Measurements from ENCODE around the gene PRR36. TPM values are rescaled to one million over a fixed set of nuclear protein-coding genes. Genes with fewer than 3 reads are reported as not detected.

PRR36 gene
- polyA plus RNA-seq, 2 of the 4 experiments (the other 2 are of a cell fraction) = 0.04 to 0.35 TPM

DNA sequence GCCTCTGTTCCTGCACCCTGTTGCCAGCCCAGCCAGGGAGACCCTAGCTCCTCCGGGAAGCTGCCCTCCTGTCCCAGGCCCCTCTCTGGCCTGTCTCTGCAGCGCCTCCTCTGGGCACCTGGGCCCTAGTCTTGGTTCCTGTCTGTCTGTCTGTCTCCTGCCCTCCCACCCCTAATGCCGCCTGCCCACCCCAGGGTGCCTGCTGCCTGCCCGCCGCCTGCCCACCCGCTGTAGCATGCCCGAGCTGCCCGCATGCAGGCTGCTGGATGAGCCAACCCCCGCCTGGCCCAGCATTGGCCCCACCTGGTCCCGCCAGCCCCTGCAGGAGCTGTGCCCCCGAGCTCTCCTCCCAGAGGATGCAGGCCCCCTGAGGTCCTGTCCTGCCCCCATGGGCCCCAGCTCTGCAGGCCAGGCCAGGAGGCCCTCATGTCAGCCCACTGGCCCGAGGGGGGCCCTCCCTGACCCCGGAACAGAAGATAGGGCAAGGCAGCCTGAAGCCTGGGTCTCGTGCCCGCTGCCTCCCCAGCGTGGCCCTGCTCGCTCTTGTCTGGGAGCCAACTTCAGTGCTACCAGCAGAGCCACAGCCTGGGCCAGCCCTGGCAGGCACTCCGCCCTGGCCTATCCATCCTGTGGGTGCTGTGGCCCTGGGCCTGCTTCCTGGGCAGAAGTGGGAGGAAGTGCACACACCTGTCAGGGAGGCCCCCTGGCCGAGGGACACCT is 34.7 kb upstream of the PRR36 start (continued):
- no peak for TF ChIP-seq JUN (IDR thresholded peaks at IDR 0.05)

- FAIRE-seq (no peak), ATAC-seq (no peak; a peak in 1 of 6 replicates), DNase-seq (ENCODE audit: low read depth in 1 of 2, low spot score in 1 of 2) (no peak)
- Histone ChIP-seq H3K9me3 (no peaks in the 10 kb centered on the region), H3K4me3 (no peak overlapping the region), H3K4me1 (peaks cover 8% of the 10 kb centered on the region), H3K4me2 (no peak overlapping the region), H3K27ac (no peak overlapping the region)
- TF ChIP-seq EHMT2 (IDR thresholded peaks at IDR 0.05; ENCODE audit: low read depth) = no peak
- no peak for TF ChIP-seq HOXB5 (CRISPR knock-in tag; IDR thresholded peaks at IDR 0.05)
- TF ChIP-seq, protein P1, sequence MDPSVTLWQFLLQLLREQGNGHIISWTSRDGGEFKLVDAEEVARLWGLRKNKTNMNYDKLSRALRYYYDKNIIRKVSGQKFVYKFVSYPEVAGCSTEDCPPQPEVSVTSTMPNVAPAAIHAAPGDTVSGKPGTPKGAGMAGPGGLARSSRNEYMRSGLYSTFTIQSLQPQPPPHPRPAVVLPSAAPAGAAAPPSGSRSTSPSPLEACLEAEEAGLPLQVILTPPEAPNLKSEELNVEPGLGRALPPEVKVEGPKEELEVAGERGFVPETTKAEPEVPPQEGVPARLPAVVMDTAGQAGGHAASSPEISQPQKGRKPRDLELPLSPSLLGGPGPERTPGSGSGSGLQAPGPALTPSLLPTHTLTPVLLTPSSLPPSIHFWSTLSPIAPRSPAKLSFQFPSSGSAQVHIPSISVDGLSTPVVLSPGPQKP (IDR thresholded peaks at IDR 0.05; ENCODE audit: low read depth, low read length) = no peak
- TF ChIP-seq CEBPB (IDR thresholded peaks at IDR 0.05) = no peak
- no peak for TF ChIP-seq SREBF2 (IDR thresholded peaks at IDR 0.05)
- TF ChIP-seq HEYL (CRISPR knock-in tag; IDR thresholded peaks at IDR 0.05) = no peak
- TF ChIP-seq GATA3 (IDR thresholded peaks at IDR 0.05; ENCODE audit: borderline replicate concordance) = no peak
- TF ChIP-seq, protein P2, sequence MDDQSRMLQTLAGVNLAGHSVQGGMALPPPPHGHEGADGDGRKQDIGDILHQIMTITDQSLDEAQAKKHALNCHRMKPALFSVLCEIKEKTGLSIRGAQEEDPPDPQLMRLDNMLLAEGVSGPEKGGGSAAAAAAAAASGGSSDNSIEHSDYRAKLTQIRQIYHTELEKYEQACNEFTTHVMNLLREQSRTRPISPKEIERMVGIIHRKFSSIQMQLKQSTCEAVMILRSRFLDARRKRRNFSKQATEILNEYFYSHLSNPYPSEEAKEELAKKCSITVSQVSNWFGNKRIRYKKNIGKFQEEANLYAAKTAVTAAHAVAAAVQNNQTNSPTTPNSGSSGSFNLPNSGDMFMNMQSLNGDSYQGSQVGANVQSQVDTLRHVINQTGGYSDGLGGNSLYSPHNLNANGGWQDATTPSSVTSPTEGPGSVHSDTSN (IDR thresholded peaks at IDR 0.05) = no peak
- no peak for TF ChIP-seq POLR2A (IDR thresholded peaks at IDR 0.05; ENCODE audit: low read length)
- no peak for TF ChIP-seq FOXS1 (CRISPR knock-in tag; IDR thresholded peaks at IDR 0.05)
- no peak for TF ChIP-seq FOSL2 (IDR thresholded peaks at IDR 0.05)
- no peak for TF ChIP-seq FOSL2 (CRISPR knock-in tag; IDR thresholded peaks at IDR 0.05)
- no peak for TF ChIP-seq PHF8 (IDR thresholded peaks at IDR 0.05; ENCODE audit: borderline replicate concordance, low read depth)
- TF ChIP-seq NR3C1 (IDR thresholded peaks at IDR 0.05) = no peak
- TF ChIP-seq RARB (CRISPR knock-in tag; IDR thresholded peaks at IDR 0.05) = no peak
- WGBS (ENCODE audit: missing lambda C conversion rate) = 82% methylated on average over 14 of the region's 14 CpGs
- POLR2A ChIA-PET = interaction anchor here (0.8 kb wide), 1 partner anchor 12 kb away, joined by 3 read pairs; the partner anchor contains the start of gene SNAPC2
- CTCF ChIA-PET = interaction anchor here (0.8 to 2.2 kb wide), 4 partner anchors 8 to 39 kb away, joined by 3 to 14 read pairs (median 3); no protein-coding TSS in a partner anchor
These were observed 34.0 kb upstream of the PRR36 start for GRCh38 chr19:7908078-7908699.

DNA sequence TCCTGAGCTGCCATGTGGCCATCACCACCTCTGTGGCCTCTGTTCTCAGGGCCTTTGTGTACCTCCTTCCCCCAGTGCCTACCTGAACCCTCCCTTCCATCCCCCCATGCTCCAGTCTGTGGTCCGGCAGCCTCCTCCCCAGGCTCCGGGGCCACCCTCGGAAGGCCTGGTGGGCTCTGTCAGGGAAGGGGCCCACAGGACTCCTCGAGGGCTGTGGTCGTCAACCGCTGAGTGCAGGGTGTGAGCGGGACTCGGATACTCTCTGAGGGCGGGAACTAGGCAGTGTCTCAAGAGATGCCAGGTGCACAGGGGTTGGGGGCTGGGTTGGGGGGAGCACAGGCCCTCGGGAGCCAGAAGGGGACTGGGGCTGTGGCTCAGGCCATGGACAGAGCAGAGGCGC is 33.4 kb upstream of the PRR36 start:
- CTCF ChIA-PET = interaction anchor here (1.7 to 2.2 kb wide), 2 partner anchors 9 to 10 kb away, joined by 7 to 14 read pairs; no protein-coding TSS in a partner anchor

More for the DNA sequence above, 33.4 kb upstream of the PRR36 start:
- 93% methylated on average over 8 of the region's 11 CpGs for WGBS (ENCODE audit: missing lambda C conversion rate)
- no peak overlapping the region for H3K4me2 ChIP-seq
- no peak for FAIRE-seq
- no peak for TF ChIP-seq POLR2AphosphoS2 (conservative IDR thresholded peaks at IDR 0.05; ENCODE audit: low read length)
- TF ChIP-seq FOSL2 (IDR thresholded peaks at IDR 0.05) = no peak
- TF ChIP-seq FOSL2 (CRISPR knock-in tag; IDR thresholded peaks at IDR 0.05) = no peak
- TF ChIP-seq HDAC2 (IDR thresholded peaks at IDR 0.05) = no peak
- no peak for TF ChIP-seq NR3C1 (IDR thresholded peaks at IDR 0.05)
- TF ChIP-seq, protein P3, sequence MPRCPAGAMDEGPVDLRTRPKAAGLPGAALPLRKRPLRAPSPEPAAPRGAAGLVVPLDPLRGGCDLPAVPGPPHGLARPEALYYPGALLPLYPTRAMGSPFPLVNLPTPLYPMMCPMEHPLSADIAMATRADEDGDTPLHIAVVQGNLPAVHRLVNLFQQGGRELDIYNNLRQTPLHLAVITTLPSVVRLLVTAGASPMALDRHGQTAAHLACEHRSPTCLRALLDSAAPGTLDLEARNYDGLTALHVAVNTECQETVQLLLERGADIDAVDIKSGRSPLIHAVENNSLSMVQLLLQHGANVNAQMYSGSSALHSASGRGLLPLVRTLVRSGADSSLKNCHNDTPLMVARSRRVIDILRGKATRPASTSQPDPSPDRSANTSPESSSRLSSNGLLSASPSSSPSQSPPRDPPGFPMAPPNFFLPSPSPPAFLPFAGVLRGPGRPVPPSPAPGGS (IDR thresholded peaks at IDR 0.05) = no peak
- H3K4me3 ChIP-seq = no peak overlapping the region
- H3K27ac ChIP-seq = no peak overlapping the region
- no peak for DNase-seq (ENCODE audit: low read depth in 1 of 2, low spot score in 1 of 2)
- no peak for ATAC-seq
- POLR2A ChIA-PET = no interaction called here
- H3K9me3 ChIP-seq = no peaks in the 10 kb centered on the region
- peaks cover 8% of the 10 kb centered on the region for H3K4me1 ChIP-seq
